Right lobe of liver (tissue), 4 donors: ENCODE data around the gene C1GALT1.
"Not testable (repeated sequence)": the region's sequence is repeated elsewhere in the genome, so short reads cannot be mapped to it uniquely, and the experiment has no call there.

Experiments
- CTCF ChIP-seq, 4 donors: fragments of 200-600 bp in 3 of 4; fragments of 450-650 bp in 1 of 4; IDR thresholded peaks; one replicate each; pipeline versions ENCODE4 v1.5.1 to v1.8.0; 2016 to 2022; ENCODE audit warnings: antibody characterized with exemption in 4 of 4, mild to moderate bottlenecking in 2 of 4
- POLR2A ChIP-seq: fragments of 450-650 bp; IDR thresholded peaks from one replicate; pipeline ENCODE4 v1.6.1; 2017; ENCODE audit warnings: antibody characterized with exemption, mild to moderate bottlenecking
- donor health status: DM: no; HTN: no; CAD: no.
- donor health status: DM: no; HTN: no; CAD: no.
- donor health status: DM: no; HTN: yes; CAD: no.

- not testable (repeated sequence) for TF ChIP-seq CTCF (IDR thresholded peaks at IDR 0.05); POLR2A
Observed at GRCh38 chr7:7154355-7154754, 28.0 kb upstream of the C1GALT1 start.
